Right lobe of liver (tissue), 6 donors: Measurements from ENCODE around the gene KYAT1. TPM values are rescaled to one million over a fixed set of nuclear protein-coding genes. Genes with fewer than 3 reads are reported as not detected.
A peak's percentile ranks its signal among the peaks of the same experiment; 100 is the strongest.

Source experiments
- ATAC-seq, 4 donors: fragments of 200-7000 bp; cut with Tn5 transposase; one replicate each; pipeline ENCODE4 v1.9.1; 2020; ENCODE audit warnings: mild to moderate bottlenecking in 4 of 4, moderate library complexity in 4 of 4
- DNase-seq, 3 donors: peaks; one replicate each; pipeline ENCODE4 v3.0.0-alpha.2; 2020
- H3K27ac ChIP-seq, 3 donors: fragments of 200-600 bp; one replicate each; pipeline ENCODE4 v1.8.0; 2022
- H3K27me3 ChIP-seq, 2 donors: fragments of 200-600 bp; one replicate each; pipeline ENCODE4 v1.8.0; 2022
- H3K36me3 ChIP-seq, 4 donors: fragments of 200-600 bp; sonication (generic) in 1 of 4; one replicate each; pipeline versions ENCODE4 v1.5.1 to v1.8.0; 2017 to 2022; ENCODE audit warnings: control low read depth in 1 of 4
- H3K4me1 ChIP-seq, 4 donors: fragments of 200-600 bp; sonication (generic) in 1 of 4; one replicate each; pipeline versions ENCODE4 v1.5.1 to v1.8.0; 2017 to 2022; ENCODE audit warnings: control low read depth in 1 of 4
- H3K4me3 ChIP-seq, 3 donors: fragments of 200-600 bp; one replicate each; pipeline ENCODE4 v1.8.0; 2022
- H3K9me3 ChIP-seq, 4 donors: fragments of 200-600 bp; sonication (generic) in 1 of 4; one replicate each; pipeline versions ENCODE4 v1.5.1 to v1.8.0; 2017 to 2022; ENCODE audit warnings: control low read depth in 1 of 4
- POLR2A ChIP-seq: fragments of 450-650 bp; IDR thresholded peaks from one replicate; pipeline ENCODE4 v1.6.1; 2017; ENCODE audit warnings: antibody characterized with exemption, mild to moderate bottlenecking
- WGBS: methylation state at CpG from one replicate; pipeline ENCODE4 v1.1.6; 2018; ENCODE audit warnings: low coverage, low lambda C conversion rate; ENCODE audit not compliant: insufficient coverage; ENCODE audit errors: missing lambda C conversion rate; 5-methylcytosine and 5-hydroxymethylcytosine counted together
- intact Hi-C, 2 donors: fragments of 100-400 bp; cut with DNase I; formaldehyde crosslinking; loops; one replicate each; pipeline versions ENCODE4 v1.11.2 to v1.14.1; 2022
- total RNA-seq, 6 experiments: library from RNA; depleted of rRNA in 2 of 6; stranded (reverse); fragments of >200 nt in 2 of 6; fragmentation: NEBNext Ultra II Directional in 3 of 6; extraction: Animal tissue kit (Norgen Biotek cat#: 25700) in 3 of 6; gene quantifications; one replicate each; pipeline versions ENCODE4 v1.1.0 to v1.2.4, GENCODE V29; 2016 to 2023
- TF ChIP-seq, protein P1 (sequence below), 4 donors: fragments of 200-600 bp in 3 of 4; fragments of 450-650 bp in 1 of 4; IDR thresholded peaks; one replicate each; pipeline versions ENCODE4 v1.5.1 to v1.8.0; 2016 to 2022; ENCODE audit warnings: antibody characterized with exemption in 4 of 4, mild to moderate bottlenecking in 2 of 4
- donor health status: DM: no; HTN: yes; CAD: no.
- donor health status: DM: no; HTN: no; CAD: no.
- donor health status: DM: no; HTN: no; CAD: no.
- donor health status: DM: no; HTN: yes; CAD: no.
- donor health status: DM: no; HTN: yes; CAD: no.

KYAT1 gene
- total RNA-seq, 6 experiments from 2014 or later: 7.2 to 12.7 (median 10.4) TPM

DNA sequence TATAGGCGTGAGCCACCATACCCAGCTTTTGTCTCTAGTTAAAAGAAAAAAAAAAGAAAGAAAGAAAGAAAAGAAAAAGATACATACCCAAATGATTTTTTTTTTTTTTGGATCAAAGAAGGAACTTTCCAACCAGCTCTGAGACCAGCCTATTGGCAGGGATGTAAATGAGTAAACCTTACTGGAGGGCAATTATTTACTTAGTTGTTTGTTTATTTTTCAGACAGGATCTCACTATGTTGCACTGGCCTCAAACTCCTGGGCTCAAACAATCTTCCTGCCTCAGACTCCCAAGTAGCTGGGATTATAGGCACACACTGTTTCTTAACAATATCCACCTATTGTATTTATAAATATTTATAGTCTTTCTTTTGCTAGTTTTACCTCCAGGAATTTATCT lies 41.2 kb downstream of the KYAT1 start:
- no peaks in the 10 kb centered on the region for H3K27me3 ChIP-seq
- intact Hi-C loops: no loop called here
- no peak for DNase-seq
- no peak for TF ChIP-seq POLR2A
- TF ChIP-seq, protein P1, sequence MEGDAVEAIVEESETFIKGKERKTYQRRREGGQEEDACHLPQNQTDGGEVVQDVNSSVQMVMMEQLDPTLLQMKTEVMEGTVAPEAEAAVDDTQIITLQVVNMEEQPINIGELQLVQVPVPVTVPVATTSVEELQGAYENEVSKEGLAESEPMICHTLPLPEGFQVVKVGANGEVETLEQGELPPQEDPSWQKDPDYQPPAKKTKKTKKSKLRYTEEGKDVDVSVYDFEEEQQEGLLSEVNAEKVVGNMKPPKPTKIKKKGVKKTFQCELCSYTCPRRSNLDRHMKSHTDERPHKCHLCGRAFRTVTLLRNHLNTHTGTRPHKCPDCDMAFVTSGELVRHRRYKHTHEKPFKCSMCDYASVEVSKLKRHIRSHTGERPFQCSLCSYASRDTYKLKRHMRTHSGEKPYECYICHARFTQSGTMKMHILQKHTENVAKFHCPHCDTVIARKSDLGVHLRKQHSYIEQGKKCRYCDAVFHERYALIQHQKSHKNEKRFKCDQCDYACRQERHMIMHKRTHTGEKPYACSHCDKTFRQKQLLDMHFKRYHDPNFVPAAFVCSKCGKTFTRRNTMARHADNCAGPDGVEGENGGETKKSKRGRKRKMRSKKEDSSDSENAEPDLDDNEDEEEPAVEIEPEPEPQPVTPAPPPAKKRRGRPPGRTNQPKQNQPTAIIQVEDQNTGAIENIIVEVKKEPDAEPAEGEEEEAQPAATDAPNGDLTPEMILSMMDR (IDR thresholded peaks at IDR 0.05): no peak
- no peaks in the 10 kb centered on the region for H3K36me3 ChIP-seq
- H3K4me3 ChIP-seq: no peak overlapping the region
- 86% methylated on average over 1 of the region's 1 CpG for WGBS
- no peaks in the 10 kb centered on the region for H3K9me3 ChIP-seq
- no peak overlapping the region for H3K27ac ChIP-seq
- peaks cover 0 to 12% (median 0%) of the 10 kb centered on the region in 4 donors for H3K4me1 ChIP-seq
- peak; percentile 34 to 65 (median 58) for ATAC-seq

DNA sequence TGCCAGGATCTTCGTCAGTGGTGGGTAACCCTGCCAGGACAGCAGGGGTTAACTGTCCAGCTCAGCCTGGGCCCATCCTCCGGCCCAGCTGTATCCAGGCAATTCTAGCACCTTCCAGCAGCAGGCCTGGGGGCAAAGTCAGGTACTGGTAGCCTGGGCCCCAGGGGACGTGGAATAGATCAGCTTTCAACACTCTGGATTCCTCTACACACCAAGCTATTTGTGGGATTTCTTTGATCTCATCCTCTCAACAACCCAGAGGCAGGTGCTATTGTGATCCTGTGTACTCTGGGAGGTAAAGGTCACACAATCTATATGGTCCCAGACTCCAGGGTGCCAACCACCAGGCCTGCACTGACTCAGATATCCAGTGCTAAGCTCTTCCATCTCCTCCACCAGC lies 43.4 kb downstream of the KYAT1 start:
- no peak for ATAC-seq
- TF ChIP-seq, protein P1 (IDR thresholded peaks at IDR 0.05): no peak
- TF ChIP-seq POLR2A: no peak
- no peaks in the 10 kb centered on the region for H3K27me3 ChIP-seq
- peak in 1 of 3 donors; percentile 6 for DNase-seq
- H3K4me1 ChIP-seq: peaks cover 0 to 12% (median 0%) of the 10 kb centered on the region in 4 donors
- intact Hi-C loops: no loop called here
- H3K4me3 ChIP-seq: no peak overlapping the region
- H3K27ac ChIP-seq: no peak overlapping the region
- no peaks in the 10 kb centered on the region for H3K36me3 ChIP-seq
- 100% methylated on average over 1 of the region's 3 CpGs for WGBS
- H3K9me3 ChIP-seq: no peaks in the 10 kb centered on the region

- Histone ChIP-seq H3K27me3 (no peaks in the 10 kb centered on the region), H3K27ac (no peak overlapping the region), H3K4me3 (no peak overlapping the region), H3K4me1 (peaks cover 0 to 12% (median 0%) of the 10 kb centered on the region in 4 donors), H3K36me3 (no peaks in the 10 kb centered on the region), H3K9me3 (no peaks in the 10 kb centered on the region)
- 71% methylated on average over 4 of the region's 14 CpGs for whole genome bisulfite sequencing
- TF ChIP-seq, protein P1 (IDR thresholded peaks at IDR 0.05): no peak
- TF ChIP-seq POLR2A: no peak
- intact Hi-C loops: no loop called here
- DNase-seq (peak in 1 of 3 donors; percentile 18), ATAC-seq (peak; percentile 48 to 64 (median 52))
Observed at GRCh38 chr9:128836509-128837145, 45.1 kb downstream of the KYAT1 start.

- ATAC-seq (peak in 1 of 4 donors; percentile 12), DNase-seq (peak in 1 of 3 donors; percentile 8)
- intact Hi-C loops: no loop called here
- WGBS: 84% methylated on average over 3 of the region's 28 CpGs
- H3K27me3 ChIP-seq: no peaks in the 10 kb centered on the region
- H3K36me3 ChIP-seq: no peaks in the 10 kb centered on the region
- no peak overlapping the region for H3K4me3 ChIP-seq
- no peaks in the 10 kb centered on the region for H3K9me3 ChIP-seq
- peaks cover 0 to 10% (median 0%) of the 10 kb centered on the region in 4 donors for H3K4me1 ChIP-seq
- H3K27ac ChIP-seq: no peak overlapping the region
- TF ChIP-seq, protein P1 (IDR thresholded peaks at IDR 0.05): no peak
- no peak for TF ChIP-seq POLR2A
Observed at GRCh38 chr9:128835246-128836210, 46.2 kb downstream of the KYAT1 start.
